Spleen (tissue), 7 donors: ENCODE measurements around the gene CLEC16A.

Experiments used
- CTCF ChIP-seq, 11 experiments: fragments of 200-600 bp in 7 of 11; fragments of 450-650 bp in 4 of 11; sonication (generic) in 4 of 11; IDR thresholded peaks in 8 of 11; conservative IDR thresholded peaks in 3 of 11; 1 replicate in 7 of 11; 2 replicates in 4 of 11; pipeline versions ENCODE4 v1.4.0 to v1.8.0; 2016 to 2021; ENCODE audit warnings: antibody characterized with exemption in 11 of 11, inconsistent platforms in 4 of 11, mild to moderate bottlenecking in 1 of 11
- POLR2A ChIP-seq, 3 donors: fragments of 450-650 bp; IDR thresholded peaks; one replicate each; pipeline ENCODE4 v1.5.1; 2017; ENCODE audit warnings: antibody characterized with exemption in 3 of 3, mild to moderate bottlenecking in 1 of 3
- POLR2AphosphoS5 ChIP-seq, 3 donors: sonication (generic); formaldehyde crosslinking; IDR thresholded peaks; one replicate each; pipeline ENCODE4 v1.5.1; 2017; ENCODE audit warnings: antibody characterized with exemption in 3 of 3
- donor health status: DM: no; HTN: no; CAD: no; lungs with moderate emphysema.
- donor health status: DM: no; HTN: no; CAD: no.
- donor health status: DM: no; HTN: no; CAD: no.

GRCh38 chr16:10943064-10943353 lies 1.4 kb upstream of the CLEC16A start:
- TF ChIP-seq CTCF (IDR thresholded peaks at IDR 0.05 in 8 of 11, conservative IDR thresholded peaks at IDR 0.05 in 3 of 11) (no peak), POLR2AphosphoS5 (IDR thresholded peaks at IDR 0.05) (no peak), POLR2A (IDR thresholded peaks at IDR 0.05) (no peak)
